Gastroesophageal sphincter (tissue), 3 donors: ENCODE data around the gene HTRA1.

Source experiments
- CTCF ChIP-seq, 4 experiments: fragments of 200-600 bp in 2 of 4; fragments of 450-650 bp in 2 of 4; sonication (generic) in 1 of 4; IDR thresholded peaks; one replicate each; pipeline ENCODE4 v1.5.1; 2017 to 2019; ENCODE audit warnings: antibody characterized with exemption in 4 of 4, mild to moderate bottlenecking in 2 of 4, moderate library complexity in 2 of 4
- POLR2A ChIP-seq, 2 donors: fragments of 450-650 bp; IDR thresholded peaks; one replicate each; pipeline ENCODE4 v1.6.1; 2017; ENCODE audit warnings: antibody characterized with exemption in 2 of 2, mild to moderate bottlenecking in 2 of 2, moderate library complexity in 1 of 2

- TF ChIP-seq POLR2A (IDR thresholded peaks at IDR 0.05) = no peak
- no peak for TF ChIP-seq CTCF (IDR thresholded peaks at IDR 0.05)
These were observed 42.3 kb upstream of the HTRA1 start for GRCh38 chr10:122419016-122419415.
